ENCODE results near the gene HTT. TPM values are rescaled to one million over a fixed set of nuclear protein-coding genes. Genes with fewer than 3 reads are reported as not detected.

HTT gene
- total RNA-seq, 1 experiment from 2014 or later = 64.4 TPM

GRCh38 chr4:3071811-3072210, 2.7 kb upstream of the HTT start:
- Histone ChIP-seq H4K5ac (ENCODE audit: insufficient read length, low read depth, low read length) (no peak overlapping the region), H2AFZ (ENCODE audit: low read length) (no peak overlapping the region), H2BK15ac (ENCODE audit: low read depth, low read length) (no peak overlapping the region), H2BK20ac (ENCODE audit: low read depth, low read length, poor library complexity, severe bottlenecking) (no peak overlapping the region), H4K8ac (replicated peaks; ENCODE audit: insufficient read length, low read depth, low read length) (no peak overlapping the region), H3K27ac (ENCODE audit: insufficient read length, low read depth, low read length) (no peak overlapping the region), H2BK5ac (ENCODE audit: insufficient read length, low read length) (no peak overlapping the region), H3T11ph (ENCODE audit: low read length) (no peak overlapping the region), H3K4me2 (ENCODE audit: insufficient read depth, insufficient read length, low read length) (no peak overlapping the region), H2AK5ac (ENCODE audit: insufficient read length, low read length) (no peak overlapping the region), H3K9ac (ENCODE audit: extremely low read depth, insufficient read length, low read length) (no peak overlapping the region), H3K79me2 (ENCODE audit: insufficient read depth, low read length) (peaks cover 11% of the 10 kb centered on the region; the same call in 1 of the 2 replicates), H3K14ac (ENCODE audit: insufficient read depth, low read length) (no peak overlapping the region), H3K23me2 (ENCODE audit: insufficient read length, low read depth, low read length, poor library complexity, severe bottlenecking) (peaks cover 8% of the 10 kb centered on the region), H3K18ac (ENCODE audit: insufficient read length, low read depth, low read length) (no peak overlapping the region), H3K4me1 (ENCODE audit: insufficient read depth, low read length) (no peaks in the 10 kb centered on the region; the same call in 1 of the 2 replicates), H3K4ac (ENCODE audit: low read depth, low read length) (no peak overlapping the region), H3K27me3 (ENCODE audit: insufficient read depth, low read length) (no peaks in the 10 kb centered on the region), H3K9me3 (ENCODE audit: control insufficient read depth, low read depth, low read length) (no peaks in the 10 kb centered on the region), H3K79me1 (ENCODE audit: insufficient read depth, low read depth, low read length, poor library complexity, severe bottlenecking) (no peaks in the 10 kb centered on the region), H2BK12ac (ENCODE audit: insufficient read length, low read depth, low read length) (no peak overlapping the region), H4K20me1 (ENCODE audit: control insufficient read depth, insufficient read depth, insufficient read length) (peaks cover 2% of the 10 kb centered on the region), H3K56ac (ENCODE audit: insufficient read length, low read depth, low read length) (no peak overlapping the region), H2BK120ac (ENCODE audit: low read depth, low read length, poor library complexity, severe bottlenecking) (no peak overlapping the region), H4K91ac (ENCODE audit: insufficient read length, low read depth, low read length) (no peak overlapping the region), H3K23ac (ENCODE audit: insufficient read length, low read depth, low read length) (no peak overlapping the region)
- H3K9me3 Mint-ChIP-seq = no peaks in the 10 kb centered on the region
- no peaks in the 10 kb centered on the region; a peak in 1 of 7 replicates for H3K36me3 Mint-ChIP-seq (ENCODE audit: insufficient read depth in 1 of 3, low read depth in 3 of 3)
- H3K27ac Mint-ChIP-seq = no peak overlapping the region
- no peak for DNase-seq
- H3K27me3 Mint-ChIP-seq (ENCODE audit: low read depth) = peaks cover 3% of the 10 kb centered on the region; the same call in 1 of the 2 replicates
- WGBS (ENCODE audit: extremely low coverage, insufficient read length, low lambda C conversion rate) = no CpG with 5 or more reads among the region's 7 CpGs
- no peak for TF ChIP-seq CTCF (conservative IDR thresholded peaks at IDR 0.05)
- peaks cover 14 to 24% of the 10 kb centered on the region in 2 experiments for H3K4me1 Mint-ChIP-seq
- H3K4me3 Mint-ChIP-seq = no peak overlapping the region; a peak in 1 of 5 replicates
